Osteoblast (primary cell): Measurements from ENCODE around the gene EMSY. TPM values are rescaled to one million over a fixed set of nuclear protein-coding genes. Genes with fewer than 3 reads are reported as not detected.

Experiments
- DNase-seq: peaks from one replicate; pipeline ENCODE4 v3.0.0; 2011; ENCODE audit warnings: low spot score, mixed read lengths; ENCODE audit not compliant: insufficient read length; ENCODE audit errors: missing footprints
- H2AFZ ChIP-seq: 2 replicates; pipeline ENCODE4 v1.6.0; 2011; ENCODE audit warnings: mild to moderate bottlenecking, low read length
- H3K27ac ChIP-seq: 2 replicates; pipeline ENCODE4 v1.5.1; 2011; ENCODE audit warnings: mild to moderate bottlenecking, low read depth, low read length, moderate library complexity
- H3K27me3 ChIP-seq: 2 replicates; pipeline ENCODE4 v1.6.0; 2012; ENCODE audit warnings: mild to moderate bottlenecking, control low read depth, inconsistent platforms, low read length, moderate library complexity; ENCODE audit not compliant: insufficient read depth
- H3K36me3 ChIP-seq: 2 replicates; pipeline ENCODE4 v1.5.1; 2011; ENCODE audit warnings: mild to moderate bottlenecking, low read length, control low read depth, moderate library complexity; ENCODE audit not compliant: insufficient read depth
- H3K4me1 ChIP-seq: 2 replicates; pipeline ENCODE4 v1.5.1; 2011; ENCODE audit warnings: mild to moderate bottlenecking, low read length, control low read depth, moderate library complexity; ENCODE audit not compliant: insufficient read depth
- H3K4me2 ChIP-seq: 2 replicates; pipeline ENCODE4 v1.6.0; 2011; ENCODE audit warnings: mild to moderate bottlenecking, low read length; ENCODE audit not compliant: insufficient read depth
- H3K4me3 ChIP-seq: fragments of 200-600 bp; sonication (generic); 3 replicates; pipeline ENCODE4 v1.5.1; 2012; ENCODE audit warnings: mild to moderate bottlenecking, low read length, inconsistent platforms; ENCODE audit not compliant: insufficient read depth
- H3K79me2 ChIP-seq: 2 replicates; pipeline ENCODE4 v1.6.0; 2012; ENCODE audit warnings: mild to moderate bottlenecking, low read length, control low read depth, inconsistent platforms; ENCODE audit not compliant: insufficient read depth
- H3K9me3 ChIP-seq: 2 replicates; pipeline ENCODE4 v1.5.1; 2011; ENCODE audit warnings: low read depth, low read length, control low read depth
- H4K20me1 ChIP-seq: 2 replicates; pipeline ENCODE4 v1.6.0; 2012; ENCODE audit warnings: mild to moderate bottlenecking, low read length, control low read depth; ENCODE audit not compliant: insufficient read depth
- CTCF ChIP-seq: IDR thresholded peaks from 2 replicates; pipeline ENCODE4 v1.5.1; 2011; ENCODE audit warnings: mild to moderate bottlenecking, low read depth, low read length, moderate library complexity; ENCODE audit errors: extremely low read depth
- total RNA-seq: library from RNA; depleted of rRNA; stranded (reverse); fragments of >200 nt; gene quantifications from 2 replicates; pipeline ENCODE4 v1.2.3, GENCODE V29; 2012

Gene EMSY
- total RNA-seq, 1 donor: 17.4 TPM

GRCh38 chr11:76465701-76466100, 20.9 kb downstream of the EMSY start:
- no peak for TF ChIP-seq CTCF
- no peaks in the 10 kb centered on the region for H3K36me3 ChIP-seq
- no peaks in the 10 kb centered on the region for H3K9me3 ChIP-seq
- no peak for DNase-seq
- H4K20me1 ChIP-seq: no peaks in the 10 kb centered on the region
- no peak overlapping the region for H2AFZ ChIP-seq
- no peak overlapping the region for H3K4me2 ChIP-seq
- no peak overlapping the region for H3K27ac ChIP-seq
- no peaks in the 10 kb centered on the region for H3K27me3 ChIP-seq
- H3K4me3 ChIP-seq: no peak overlapping the region
- no peaks in the 10 kb centered on the region for H3K79me2 ChIP-seq
- no peaks in the 10 kb centered on the region for H3K4me1 ChIP-seq

GRCh38 chr11:76466666-76467065, 21.8 kb downstream of the EMSY start:
- DNase-seq: no peak
- Histone ChIP-seq H4K20me1 (no peaks in the 10 kb centered on the region), H3K4me3 (no peak overlapping the region), H3K4me2 (no peak overlapping the region), H3K79me2 (no peaks in the 10 kb centered on the region), H3K27ac (no peak overlapping the region), H2AFZ (no peak overlapping the region), H3K4me1 (no peaks in the 10 kb centered on the region), H3K27me3 (no peaks in the 10 kb centered on the region), H3K9me3 (no peaks in the 10 kb centered on the region), H3K36me3 (peaks cover 2% of the 10 kb centered on the region)
- no peak for TF ChIP-seq CTCF

GRCh38 chr11:76469141-76469540, 24.3 kb downstream of the EMSY start:
- no peak overlapping the region for H3K27ac ChIP-seq
- H2AFZ ChIP-seq: no peak overlapping the region
- H3K27me3 ChIP-seq: no peaks in the 10 kb centered on the region
- H3K4me3 ChIP-seq: no peak overlapping the region
- H3K36me3 ChIP-seq: peaks cover 11% of the 10 kb centered on the region
- H3K4me1 ChIP-seq: no peaks in the 10 kb centered on the region
- no peaks in the 10 kb centered on the region for H3K79me2 ChIP-seq
- H3K4me2 ChIP-seq: no peak overlapping the region
- no peaks in the 10 kb centered on the region for H3K9me3 ChIP-seq
- no peak for DNase-seq
- no peaks in the 10 kb centered on the region for H4K20me1 ChIP-seq
- no peak for TF ChIP-seq CTCF

- Histone ChIP-seq H2AFZ (no peak overlapping the region), H3K4me3 (no peak overlapping the region), H3K79me2 (no peaks in the 10 kb centered on the region), H3K9me3 (no peaks in the 10 kb centered on the region), H3K4me2 (no peak overlapping the region), H3K4me1 (no peaks in the 10 kb centered on the region), H3K27ac (no peak overlapping the region), H3K36me3 (peaks cover 13% of the 10 kb centered on the region), H4K20me1 (no peaks in the 10 kb centered on the region), H3K27me3 (no peaks in the 10 kb centered on the region)
- no peak for DNase-seq
- no peak for TF ChIP-seq CTCF
Measured at GRCh38 chr11:76471382-76471781, 26.6 kb downstream of the EMSY start.
